Ishikawa (cell line): ENCODE results near the gene TRIM9.

Source experiments
- CEBPB ChIP-seq: IDR thresholded peaks from 2 replicates; pipeline ENCODE4 v1.6.1; 2012
- FOXM1 ChIP-seq: IDR thresholded peaks from 2 replicates; pipeline ENCODE4 v1.6.1; 2012; ENCODE audit warnings: low read depth, borderline replicate concordance
- MAX ChIP-seq: IDR thresholded peaks from 2 replicates; pipeline ENCODE4 v1.6.1; 2012
- REST ChIP-seq: IDR thresholded peaks from 2 replicates; pipeline ENCODE4 v1.6.1; 2012; ENCODE audit warnings: low read depth, mild to moderate bottlenecking
- TAF1 ChIP-seq: IDR thresholded peaks from 2 replicates; pipeline ENCODE4 v1.6.1; 2012; ENCODE audit warnings: low read depth, mild to moderate bottlenecking
- YY1 ChIP-seq: IDR thresholded peaks from 2 replicates; pipeline ENCODE4 v1.6.1; 2012; ENCODE audit warnings: low read depth
- TF ChIP-seq, protein P1 (sequence below): IDR thresholded peaks from 2 replicates; pipeline ENCODE4 v1.6.1; 2012

- TF ChIP-seq MAX (no peak), TAF1 (no peak), FOXM1 (no peak), YY1 (no peak), CEBPB (no peak), REST (no peak)
- TF ChIP-seq, protein P1, sequence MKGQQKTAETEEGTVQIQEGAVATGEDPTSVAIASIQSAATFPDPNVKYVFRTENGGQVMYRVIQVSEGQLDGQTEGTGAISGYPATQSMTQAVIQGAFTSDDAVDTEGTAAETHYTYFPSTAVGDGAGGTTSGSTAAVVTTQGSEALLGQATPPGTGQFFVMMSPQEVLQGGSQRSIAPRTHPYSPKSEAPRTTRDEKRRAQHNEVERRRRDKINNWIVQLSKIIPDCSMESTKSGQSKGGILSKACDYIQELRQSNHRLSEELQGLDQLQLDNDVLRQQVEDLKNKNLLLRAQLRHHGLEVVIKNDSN, result no peak
Observed at GRCh38 chr14:51006781-51007211, 88.1 kb downstream of the TRIM9 start.
